ENCODE results near the gene CPNE9.

Gene CPNE9

GRCh38 chr3:9716801-9717555, 13.3 kb downstream of the CPNE9 start:
- no peak for DNase-seq (ENCODE audit: low read depth)

DNA sequence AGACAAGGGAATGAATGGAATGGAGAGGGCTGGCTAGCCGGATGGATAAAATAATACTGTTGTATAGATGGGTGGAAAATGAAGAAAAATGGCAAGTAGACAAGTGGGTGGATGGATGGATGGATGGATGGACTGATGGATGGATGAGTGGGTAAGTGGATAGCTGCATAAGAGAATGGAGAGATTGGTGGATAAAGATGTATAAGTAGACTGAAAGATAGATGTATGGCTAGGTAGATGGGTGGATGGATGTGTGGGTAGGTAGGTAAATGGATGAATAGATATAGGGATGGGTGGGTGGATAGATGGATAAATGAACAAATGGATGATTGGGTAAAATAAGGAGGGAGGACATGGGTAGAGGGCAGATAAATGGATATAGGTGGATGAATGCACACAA, 13.9 kb downstream of the CPNE9 start:
- no peak for DNase-seq (ENCODE audit: low read depth)

DNA sequence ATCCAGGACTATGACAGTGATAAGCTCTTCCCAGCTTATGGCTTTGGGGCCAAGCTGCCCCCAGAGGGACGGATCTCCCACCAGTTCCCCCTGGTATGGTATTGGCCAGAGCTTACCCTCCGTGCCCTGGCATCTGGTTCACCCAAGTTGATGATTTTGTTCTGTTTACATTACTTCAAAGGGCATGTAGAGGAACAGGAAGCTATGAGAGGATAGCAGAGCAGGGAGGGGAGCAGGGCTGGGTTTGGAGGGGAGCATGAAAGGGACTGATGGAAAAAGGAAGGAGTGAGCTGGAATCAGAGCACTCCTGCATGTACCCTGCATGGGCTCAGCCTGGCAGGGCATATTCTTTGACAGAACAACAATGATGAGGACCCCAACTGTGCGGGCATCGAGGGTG, 14.5 kb downstream of the CPNE9 start:
- no peak for DNase-seq (ENCODE audit: low read depth)

GRCh38 chr3:9721015-9721699, 17.5 kb downstream of the CPNE9 start:
- DNase-seq (ENCODE audit: low read depth): no peak

DNA sequence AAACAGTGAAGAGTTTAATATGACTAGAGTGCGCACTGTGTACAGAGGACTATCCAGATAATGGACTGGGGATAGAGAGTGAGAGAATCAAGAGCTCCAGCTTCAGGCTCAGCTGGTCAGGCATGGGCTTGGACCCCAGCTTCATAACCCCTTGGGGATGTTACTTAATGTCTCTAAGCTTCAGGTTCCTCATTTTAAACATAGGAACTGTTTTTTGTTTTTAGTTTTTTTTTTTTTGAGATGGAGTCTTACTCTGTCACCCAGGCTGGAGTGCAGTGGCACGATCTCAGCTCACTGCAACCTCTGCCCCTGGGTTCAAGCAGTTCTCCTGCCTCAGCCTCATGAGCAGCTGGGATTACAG, 18.0 kb downstream of the CPNE9 start:
- no peak for DNase-seq (ENCODE audit: low read depth)

DNA sequence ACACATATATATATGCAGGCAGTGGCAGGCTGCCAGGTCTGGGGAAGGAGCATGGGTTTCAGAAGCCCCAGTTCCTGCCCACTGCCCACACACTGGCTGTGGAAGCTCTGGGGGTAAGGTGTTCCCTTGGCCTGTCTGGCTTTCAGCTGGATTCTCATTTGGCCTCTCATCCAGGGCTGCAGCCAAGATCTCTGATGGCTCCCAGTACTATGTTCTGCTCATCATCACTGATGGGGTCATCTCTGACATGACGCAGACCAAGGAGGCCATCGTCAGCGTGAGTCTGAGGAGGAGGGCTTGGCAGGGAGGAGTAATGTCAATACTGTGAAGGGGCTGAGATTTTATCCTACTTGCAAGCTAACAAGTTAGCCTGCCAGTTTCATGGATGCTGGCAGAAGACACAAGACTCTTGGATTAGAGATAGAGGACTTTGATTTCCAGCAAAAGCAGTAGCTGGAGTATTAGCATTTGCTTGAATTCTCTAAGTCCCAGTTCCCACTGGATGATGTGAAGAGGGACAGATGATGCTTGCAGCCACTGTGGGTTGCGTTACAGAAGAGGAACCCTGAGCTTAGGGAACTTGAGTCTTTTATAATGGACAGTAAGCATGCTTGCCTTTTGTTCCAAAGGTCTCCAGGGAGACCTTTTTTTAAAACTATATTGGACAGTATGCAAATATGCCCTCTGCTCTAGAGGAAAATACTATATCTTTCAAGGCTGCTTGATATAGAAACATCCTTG, 22.3 kb downstream of the CPNE9 start:
- no peak for DNase-seq (ENCODE audit: low read depth)

GRCh38 chr3:9727041-9727595, 23.5 kb downstream of the CPNE9 start:
- DNase-seq (ENCODE audit: low read depth): peak; percentile 56

DNA sequence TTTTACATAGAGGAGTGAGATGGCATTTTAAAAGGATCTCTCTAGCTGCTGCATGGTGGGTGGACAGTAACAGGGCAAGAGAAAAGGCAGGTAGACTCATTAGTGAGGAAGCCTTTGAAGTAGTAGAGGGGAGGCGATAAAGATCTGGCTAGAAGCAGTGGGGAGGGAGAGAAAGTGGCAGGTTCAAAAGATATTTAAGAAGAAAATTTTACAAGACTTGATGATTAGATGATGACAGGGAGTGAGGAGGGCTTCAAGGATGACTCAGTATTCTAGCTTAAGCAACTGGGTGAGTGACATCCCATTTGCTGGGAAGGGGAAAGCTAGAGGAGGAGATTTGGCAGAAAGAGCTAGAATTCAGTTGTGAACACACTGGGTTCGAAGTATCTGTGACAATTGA, 24.1 kb downstream of the CPNE9 start:
- no peak for DNase-seq (ENCODE audit: low read depth)

DNA sequence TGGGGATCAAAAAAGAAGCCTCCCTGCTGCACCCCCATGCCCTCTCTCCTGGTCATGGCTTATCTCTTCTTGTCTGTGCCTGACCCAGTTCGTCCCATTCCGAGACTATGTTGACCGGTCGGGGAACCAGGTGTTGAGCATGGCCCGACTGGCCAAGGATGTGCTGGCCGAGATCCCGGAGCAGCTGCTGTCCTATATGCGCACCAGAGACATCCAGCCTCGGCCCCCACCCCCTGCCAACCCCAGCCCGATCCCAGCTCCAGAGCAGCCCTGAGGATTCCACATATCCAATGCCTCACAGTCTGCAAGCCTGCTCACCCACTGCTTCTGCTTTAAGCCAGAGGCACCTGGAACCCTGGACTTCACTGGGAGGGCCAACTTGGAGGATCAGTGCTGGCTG, 25.8 kb downstream of the CPNE9 start:
- no peak for DNase-seq (ENCODE audit: low read depth)

DNA sequence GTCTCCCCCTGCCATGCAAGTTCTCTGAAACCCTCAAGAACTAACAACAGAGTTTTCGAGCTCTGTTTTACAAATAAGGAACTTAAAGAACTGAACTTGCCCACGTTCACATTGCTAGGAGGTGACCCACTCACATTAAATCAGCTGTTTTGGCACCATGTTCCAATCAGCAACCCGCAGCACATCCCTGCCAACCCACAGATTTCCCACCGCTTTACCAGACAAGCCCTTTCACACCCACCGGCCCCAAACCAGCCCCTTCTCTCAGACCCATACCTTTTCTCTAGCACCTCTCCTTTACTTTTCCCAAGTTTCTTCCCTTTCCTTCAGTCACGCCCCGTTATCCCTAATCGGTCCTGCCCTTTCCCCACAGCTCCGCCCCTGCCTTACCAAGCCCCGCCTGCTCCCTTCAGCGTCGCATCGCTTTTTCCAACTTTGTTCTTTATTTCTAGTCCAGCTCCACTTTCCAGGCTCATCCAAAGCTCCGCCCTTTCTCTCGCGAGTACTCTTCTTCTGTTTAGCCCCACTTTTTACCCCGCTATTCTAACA, 27.1 kb downstream of the CPNE9 start:
- DNase-seq (ENCODE audit: low read depth): no peak

DNA sequence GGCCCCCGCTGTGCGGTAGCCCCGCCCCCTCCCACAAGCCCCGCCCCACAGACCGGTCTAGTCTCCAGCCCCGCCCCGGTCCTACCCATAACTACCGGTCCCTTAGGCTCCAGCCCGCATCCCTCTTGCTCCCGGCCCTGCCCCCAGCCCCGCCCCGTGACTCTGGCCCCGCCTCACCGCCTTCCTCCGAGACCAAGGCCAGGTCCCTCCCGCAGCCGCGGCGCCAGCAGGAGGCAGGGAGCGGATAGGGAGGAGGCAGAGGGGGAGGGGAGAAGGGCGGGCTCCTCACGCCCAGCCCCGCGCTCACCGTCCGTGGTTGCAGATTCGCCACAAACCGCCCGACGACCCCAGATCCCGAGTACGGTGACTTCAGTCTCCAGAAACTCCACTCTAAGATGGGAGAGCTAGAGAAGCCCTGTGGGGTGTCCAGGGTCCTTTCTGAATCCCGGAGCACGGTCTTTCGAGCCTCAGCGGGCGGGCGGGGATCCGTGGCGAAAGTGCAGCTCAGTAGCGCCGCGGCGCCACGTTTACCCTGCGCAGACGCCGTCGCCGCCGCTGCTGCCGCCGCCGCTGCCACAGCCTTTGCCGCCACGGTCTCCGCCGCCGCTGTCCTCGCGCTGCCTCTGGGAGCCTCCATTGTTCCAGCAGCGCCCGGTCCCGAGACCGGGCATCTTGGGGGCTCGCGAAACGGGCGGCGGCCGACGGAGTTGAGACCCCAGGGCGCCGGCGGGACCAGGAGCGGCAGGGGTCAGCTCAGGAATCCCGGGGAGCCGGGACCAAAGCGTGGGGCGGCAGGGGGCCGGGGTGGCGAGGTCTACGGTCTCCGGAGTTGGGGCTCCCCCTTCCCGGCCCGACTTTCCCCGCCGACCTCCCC, 27.8 kb downstream of the CPNE9 start, which contains the start of gene BRPF1:
TSS of gene BRPF1 (plus strand) at position 530 of the 874 bp plus-strand sequence. CDS start 2,406 bp downstream, outside the sequence.
- DNase-seq (ENCODE audit: low read depth): peak; percentile 100

DNA sequence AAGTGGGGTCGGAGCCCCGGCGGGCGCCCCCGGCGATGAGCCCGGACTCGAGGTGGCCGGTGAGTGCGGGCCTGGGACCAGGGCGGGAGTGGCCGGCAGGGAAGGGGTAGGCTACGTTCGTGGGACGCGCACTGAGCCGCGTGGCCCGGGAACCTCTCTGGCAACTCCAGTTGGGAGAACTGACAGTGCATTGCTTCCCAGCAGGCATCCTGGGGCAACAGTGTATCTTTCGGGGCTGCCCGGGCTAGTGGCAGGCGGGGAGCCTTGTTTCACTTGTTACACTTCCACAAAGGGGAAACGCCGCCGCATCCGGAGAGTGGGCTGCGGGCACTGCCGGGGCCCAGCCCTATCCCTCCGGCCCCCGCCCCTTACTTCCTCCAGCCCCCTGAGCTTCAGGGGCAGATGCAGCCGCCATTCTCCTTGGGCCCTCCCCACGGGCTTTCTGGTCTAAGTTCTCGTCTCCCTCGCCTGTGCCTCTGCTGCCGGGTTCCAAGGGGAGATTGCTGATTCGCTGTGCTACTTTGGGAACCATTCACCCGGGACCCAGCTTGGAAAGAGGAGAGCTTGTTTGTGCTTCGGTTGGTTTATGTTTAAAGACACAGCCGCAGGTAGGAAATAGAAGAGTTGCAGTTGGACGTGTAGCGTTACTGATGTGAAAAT, 28.6 kb downstream of the CPNE9 start:
- DNase-seq (ENCODE audit: low read depth): peak; percentile 38

GRCh38 chr3:9732740-9733115, 29.1 kb downstream of the CPNE9 start:
- DNase-seq (ENCODE audit: low read depth): no peak

DNA sequence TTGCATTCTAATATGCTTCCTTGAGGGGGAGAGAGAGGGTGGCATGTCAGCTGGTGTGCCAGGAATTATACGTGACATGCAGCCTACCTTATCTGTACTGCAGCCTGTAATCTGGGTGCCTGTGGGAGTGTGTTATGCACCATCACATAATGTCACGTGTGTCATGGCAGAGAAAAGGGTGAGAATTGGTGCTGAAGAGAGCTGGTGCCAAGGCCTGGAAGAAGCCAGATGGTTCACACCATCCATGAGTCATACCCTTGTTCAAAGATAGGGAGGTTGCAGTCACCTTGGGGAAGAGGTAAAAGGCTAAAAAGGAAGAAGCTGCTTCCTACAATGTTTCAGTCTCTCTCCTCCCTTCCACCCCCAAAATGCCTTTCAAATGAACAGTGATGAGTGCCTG, 33.2 kb downstream of the CPNE9 start:
- no peak for DNase-seq (ENCODE audit: low read depth)

DNA sequence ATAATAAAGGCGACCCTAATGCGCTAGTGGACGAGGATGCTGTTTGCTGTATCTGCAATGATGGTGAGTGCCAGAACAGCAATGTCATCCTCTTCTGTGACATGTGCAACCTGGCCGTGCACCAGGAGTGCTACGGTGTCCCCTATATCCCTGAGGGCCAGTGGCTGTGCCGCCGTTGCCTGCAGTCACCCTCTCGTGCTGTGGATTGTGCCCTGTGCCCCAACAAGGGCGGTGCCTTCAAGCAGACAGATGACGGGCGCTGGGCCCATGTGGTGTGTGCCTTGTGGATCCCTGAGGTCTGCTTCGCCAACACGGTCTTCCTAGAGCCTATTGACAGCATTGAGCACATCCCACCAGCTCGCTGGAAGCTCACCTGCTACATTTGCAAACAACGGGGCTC, 35.5 kb downstream of the CPNE9 start:
- DNase-seq (ENCODE audit: low read depth): no peak

DNA sequence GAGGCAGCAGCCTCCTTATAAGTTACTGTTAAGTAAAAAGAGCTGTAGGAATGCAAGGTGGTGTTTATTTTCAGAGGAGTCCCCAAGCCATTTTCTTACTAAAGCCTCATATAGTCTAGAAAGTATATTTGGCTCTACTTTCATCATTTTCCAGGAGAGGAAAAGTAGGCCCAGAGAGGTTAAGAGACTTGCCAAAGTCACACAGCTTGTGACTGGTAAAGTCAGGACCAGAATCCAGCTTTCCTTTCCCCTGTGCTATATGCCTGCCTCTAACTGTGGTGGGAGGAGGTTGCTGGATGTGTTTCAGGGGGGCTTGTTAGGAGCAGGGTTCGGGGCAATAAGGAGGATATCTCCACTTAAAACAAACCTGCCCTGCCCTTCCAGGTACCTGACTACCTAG, 38.9 kb downstream of the CPNE9 start:
- no peak for DNase-seq (ENCODE audit: low read depth)

- DNase-seq (ENCODE audit: low read depth): no peak
These were observed 39.9 kb downstream of the CPNE9 start for GRCh38 chr3:9743548-9743947.

DNA sequence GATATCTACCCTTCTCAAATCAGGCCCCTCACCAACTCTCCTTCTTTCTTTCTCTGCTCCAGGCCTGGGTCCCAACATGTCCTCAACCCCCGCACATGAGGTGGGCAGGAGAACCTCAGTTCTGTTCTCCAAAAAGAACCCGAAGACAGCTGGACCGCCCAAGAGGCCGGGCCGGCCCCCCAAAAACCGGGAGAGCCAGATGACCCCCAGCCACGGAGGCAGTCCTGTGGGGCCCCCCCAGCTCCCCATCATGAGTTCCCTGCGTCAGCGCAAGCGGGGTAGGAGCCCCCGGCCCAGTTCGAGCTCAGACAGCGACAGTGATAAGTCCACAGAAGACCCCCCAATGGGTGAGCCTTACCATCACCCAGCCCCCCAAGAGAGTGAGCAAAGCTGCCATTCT, 40.5 kb downstream of the CPNE9 start:
- no peak for DNase-seq (ENCODE audit: low read depth)

DNA sequence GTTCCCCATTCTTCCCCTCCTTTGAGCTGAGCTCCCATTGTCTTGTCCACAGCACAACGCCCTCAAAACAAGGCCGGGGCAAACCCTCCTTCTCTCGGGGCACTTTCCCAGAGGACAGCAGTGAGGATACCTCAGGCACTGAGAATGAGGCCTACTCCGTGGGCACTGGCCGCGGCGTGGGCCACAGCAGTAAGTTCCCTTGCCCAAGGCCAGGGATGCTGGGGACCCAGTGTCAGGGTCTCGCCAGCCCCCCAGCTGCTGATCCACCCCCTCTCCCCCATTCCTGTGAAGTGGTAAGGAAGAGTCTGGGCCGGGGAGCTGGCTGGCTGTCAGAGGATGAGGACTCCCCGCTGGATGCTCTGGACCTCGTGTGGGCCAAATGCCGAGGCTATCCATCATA, 41.9 kb downstream of the CPNE9 start:
- no peak for DNase-seq (ENCODE audit: low read depth)

DNA sequence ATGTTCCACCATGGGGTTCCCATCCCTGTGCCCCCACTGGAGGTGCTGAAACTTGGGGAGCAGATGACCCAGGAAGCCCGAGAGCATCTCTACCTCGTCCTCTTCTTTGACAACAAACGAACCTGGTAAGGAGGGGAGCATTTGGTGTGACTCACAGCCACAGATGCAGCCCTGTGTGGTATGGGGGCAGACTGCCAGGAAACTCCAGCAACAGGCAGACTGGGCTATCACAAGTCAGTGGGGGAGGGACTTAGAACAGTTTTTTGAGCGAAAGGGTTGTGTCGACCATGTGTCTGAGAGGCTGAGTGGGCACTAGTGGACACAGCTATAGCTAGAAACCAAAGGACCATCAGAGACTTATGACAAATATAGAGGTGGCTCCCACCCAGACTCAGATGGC, 42.7 kb downstream of the CPNE9 start:
- no peak for DNase-seq (ENCODE audit: low read depth)

GRCh38 chr3:9747267-9747666, 43.6 kb downstream of the CPNE9 start:
- no peak for DNase-seq (ENCODE audit: low read depth)

All from activated T-cell treated with anti-CD3 and anti-CD28 coated beads for 48 hours (primary cell).